NCI-H187 treated with DMSO at 0.1 percent for 48 hours (cell line): ENCODE results near the gene TNFRSF19.

Source experiments
- DNase-seq: peaks from one replicate; lab custom pipeline; 2025; lab: John Stamatoyannopoulos, UW

The TNFRSF19 gene

GRCh38 chr13:23608138-23608537, 37.9 kb downstream of the TNFRSF19 start:
- no peak for DNase-seq

- no peak for DNase-seq
These were observed 38.6 kb downstream of the TNFRSF19 start for GRCh38 chr13:23608701-23609413.

- no peak for DNase-seq
These were observed 39.2 kb downstream of the TNFRSF19 start for GRCh38 chr13:23609414-23609760.

GRCh38 chr13:23609874-23610576, 39.8 kb downstream of the TNFRSF19 start:
- no peak for DNase-seq

GRCh38 chr13:23610966-23611491, 40.8 kb downstream of the TNFRSF19 start:
- no peak for DNase-seq

- DNase-seq, result no peak
These were observed 42.0 kb downstream of the TNFRSF19 start for GRCh38 chr13:23612182-23612581.

- DNase-seq, result no peak
These were observed 42.5 kb downstream of the TNFRSF19 start for GRCh38 chr13:23612731-23613130.

GRCh38 chr13:23613596-23613995, 43.4 kb downstream of the TNFRSF19 start:
- no peak for DNase-seq

GRCh38 chr13:23615395-23616081, 45.3 kb downstream of the TNFRSF19 start:
- no peak for DNase-seq

GRCh38 chr13:23616228-23616627, 46.0 kb downstream of the TNFRSF19 start:
- no peak for DNase-seq

GRCh38 chr13:23617551-23618024, 47.4 kb downstream of the TNFRSF19 start:
- no peak for DNase-seq

- DNase-seq, result no peak
These were observed 48.1 kb downstream of the TNFRSF19 start for GRCh38 chr13:23618341-23618740.

- no peak for DNase-seq
These were observed 49.0 kb downstream of the TNFRSF19 start for GRCh38 chr13:23619068-23619855.

GRCh38 chr13:23620211-23620610, 50.0 kb downstream of the TNFRSF19 start:
- no peak for DNase-seq

GRCh38 chr13:23620613-23621315, 50.6 kb downstream of the TNFRSF19 start:
- DNase-seq, result no peak

- no peak for DNase-seq
These were observed 51.1 kb downstream of the TNFRSF19 start for GRCh38 chr13:23621316-23621645.

- no peak for DNase-seq
These were observed 52.8 kb downstream of the TNFRSF19 start for GRCh38 chr13:23622985-23623384.

GRCh38 chr13:23623394-23623793, 53.2 kb downstream of the TNFRSF19 start:
- no peak for DNase-seq

- no peak for DNase-seq
These were observed 56.5 kb downstream of the TNFRSF19 start for GRCh38 chr13:23626700-23627099.

- no peak for DNase-seq
These were observed 57.2 kb downstream of the TNFRSF19 start for GRCh38 chr13:23627410-23627809.

GRCh38 chr13:23628250-23628649, 58.0 kb downstream of the TNFRSF19 start:
- DNase-seq, result no peak
